ENCODE measurements around the gene LPCAT1. TPM values are rescaled to one million over a fixed set of nuclear protein-coding genes. Genes with fewer than 3 reads are reported as not detected.

Gene LPCAT1
- total RNA-seq, 1 donor from 2014 or later = 45.7 TPM

- peak; percentile 73 for DNase-seq (ENCODE audit: low spot score)
Observed at GRCh38 chr5:1555011-1555807, 31.4 kb upstream of the LPCAT1 start.

- DNase-seq (ENCODE audit: low spot score) = peak; percentile 68
Observed at GRCh38 chr5:1554410-1554967, 30.7 kb upstream of the LPCAT1 start.

GRCh38 chr5:1553539-1554409 lies 30.0 kb upstream of the LPCAT1 start:
- peak; percentile 51 for DNase-seq (ENCODE audit: low spot score)

GRCh38 chr5:1552521-1553255 lies 28.9 kb upstream of the LPCAT1 start:
- peak; percentile 87 for DNase-seq (ENCODE audit: low spot score)

GRCh38 chr5:1551426-1552301 lies 27.9 kb upstream of the LPCAT1 start:
- peak; percentile 72 for DNase-seq (ENCODE audit: low spot score)

GRCh38 chr5:1550287-1551076 lies 26.7 kb upstream of the LPCAT1 start:
- peak; percentile 77 for DNase-seq (ENCODE audit: low spot score)

- DNase-seq (ENCODE audit: low spot score) = peak; percentile 69
Observed at GRCh38 chr5:1549475-1550030, 25.8 kb upstream of the LPCAT1 start.

- DNase-seq (ENCODE audit: low spot score) = peak; percentile 81
Observed at GRCh38 chr5:1548702-1549474, 25.1 kb upstream of the LPCAT1 start.

- DNase-seq (ENCODE audit: low spot score) = peak; percentile 14
Observed at GRCh38 chr5:1547655-1548054, 23.9 kb upstream of the LPCAT1 start.

- peak; percentile 73 for DNase-seq (ENCODE audit: low spot score)
Observed at GRCh38 chr5:1547236-1547635, 23.5 kb upstream of the LPCAT1 start.

- DNase-seq (ENCODE audit: low spot score) = peak; percentile 71
Observed at GRCh38 chr5:1546556-1546955, 22.8 kb upstream of the LPCAT1 start.

GRCh38 chr5:1545805-1546355 lies 22.1 kb upstream of the LPCAT1 start:
- no peak for DNase-seq (ENCODE audit: low spot score)

- peak; percentile 53 for DNase-seq (ENCODE audit: low spot score)
Observed at GRCh38 chr5:1545126-1545804, 21.5 kb upstream of the LPCAT1 start.

GRCh38 chr5:1544294-1544961 lies 20.7 kb upstream of the LPCAT1 start:
- peak; percentile 86 for DNase-seq (ENCODE audit: low spot score)

GRCh38 chr5:1543398-1544293 lies 19.9 kb upstream of the LPCAT1 start:
- peak; percentile 65 for DNase-seq (ENCODE audit: low spot score)

GRCh38 chr5:1542781-1543180 lies 19.0 kb upstream of the LPCAT1 start:
- peak; percentile 90 for DNase-seq (ENCODE audit: low spot score)

All from mesenteric fat pad (tissue), 1 donor.